H1 (cell line): Measurements from ENCODE around the gene NRP2. TPM values are rescaled to one million over a fixed set of nuclear protein-coding genes. Genes with fewer than 3 reads are reported as not detected.

ENCODE experiments used
- CBX8 ChIP-seq: fragments of 300-800, 300-1000 bp; sonication (generic); IDR thresholded peaks from 2 replicates; pipeline ENCODE4 v1.7.1; 2016; ENCODE audit warnings: low read depth, low read length, borderline replicate concordance
- MAFK ChIP-seq: IDR thresholded peaks from 2 replicates; pipeline ENCODE4 v1.6.1; 2012; ENCODE audit warnings: low read depth, mild to moderate bottlenecking, improper control_type of control experiment, low read length
- NRF1 ChIP-seq: IDR thresholded peaks from 2 replicates; pipeline ENCODE4 v1.6.1; 2011; ENCODE audit warnings: mild to moderate bottlenecking, low read depth, low read length, improper control_type of control experiment
- PHF8 ChIP-seq: fragments of 200-600 bp; sonication (generic); conservative IDR thresholded peaks from 2 replicates; pipeline ENCODE4 v1.7.1; 2012; ENCODE audit warnings: low read depth, mild to moderate bottlenecking, inconsistent platforms, low read length, moderate library complexity
- SIRT6 ChIP-seq: IDR thresholded peaks from one replicate; pipeline ENCODE4 v1.7.1; 2012; ENCODE audit warnings: low read length, inconsistent platforms
- TAF7 ChIP-seq: optimal IDR thresholded peaks from 2 replicates; pipeline ENCODE3; 2011; ENCODE audit warnings: low read depth, mild to moderate bottlenecking, inconsistent platforms, low read length, moderate library complexity, borderline replicate concordance
- TBP ChIP-seq: IDR thresholded peaks from 2 replicates; pipeline ENCODE4 v1.6.1; 2011; ENCODE audit warnings: low read depth, low read length, improper control_type of control experiment
- polyA plus RNA-seq, 7 experiments: library from polyadenylated mRNA; depleted of rRNA in 3 of 7; stranded (reverse) in 5 of 7; unstranded in 2 of 7; fragments of >200 nt in 5 of 7; fragments of 200-250 nt in 2 of 7; gene quantifications; 1 replicate in 5 of 7; 2 replicates in 1 of 7; 4 replicates in 1 of 7; pipeline versions ENCODE4 v1.2.1 to v1.2.3, GENCODE V29; 2011 to 2013; ENCODE audit warnings: missing spikeins in 2 of 7, mixed read lengths in 2 of 7
- total RNA-seq: library from RNA; stranded (reverse); fragmentation: NEBNext Ultra II Directional; extraction: Animal tissue kit (Norgen Biotek cat#: 25700); gene quantifications from 2 replicates; pipeline ENCODE4 v1.2.1, GENCODE V29; 2021

The NRP2 gene
- total and polyA plus RNA-seq, 2 of the 8 experiments (the other 6 are each of a cell fraction or from before 2014, with no cell fraction given): 32.0 to 37.8 TPM

- TF ChIP-seq TBP (no peak), PHF8 (no peak), MAFK (no peak), SIRT6 (no peak), TAF7 (no peak), CBX8 (no peak), NRF1 (no peak)
Observed at GRCh38 chr2:205682971-205683501, 735 bp downstream of the NRP2 start (continued).
